ENCODE results near the gene LGMN.

Gene LGMN

GRCh38 chr14:92714739-92715307 is 33.6 kb downstream of the LGMN start:
- peak; percentile 85 for DNase-seq (ENCODE audit: extremely low spot score)
- ChIA-PET CTCF (interaction anchor here (0.7 to 12.3 kb wide), 13 partner anchors 8 to 150 kb away, joined by 3 to 177 read pairs (median 4); no protein-coding TSS in a partner anchor), POLR2A (interaction anchor here (0.6 to 0.8 kb wide), 2 partner anchors 171 to 297 kb away, joined by 3 to 4 read pairs; no protein-coding TSS in a partner anchor)
- peak; percentile 76 for TF ChIP-seq CTCF (IDR thresholded peaks at IDR 0.05; ENCODE audit: control extremely low read depth, extremely low read depth, low read depth, missing control alignments)

- CTCF ChIA-PET: interaction anchor here (0.7 to 12.3 kb wide), 8 partner anchors 9 to 740 kb away, joined by 3 to 177 read pairs (median 6); partner anchors contain the start of gene CPSF2
- no peak for DNase-seq (ENCODE audit: extremely low spot score)
- no peak for TF ChIP-seq CTCF (IDR thresholded peaks at IDR 0.05; ENCODE audit: control extremely low read depth, extremely low read depth, low read depth, missing control alignments)
These were observed 35.8 kb downstream of the LGMN start for GRCh38 chr14:92712654-92713051.

GRCh38 chr14:92711976-92712653 is 36.3 kb downstream of the LGMN start:
- no peak for DNase-seq (ENCODE audit: extremely low spot score)
- no peak for TF ChIP-seq CTCF (IDR thresholded peaks at IDR 0.05; ENCODE audit: control extremely low read depth, extremely low read depth, low read depth, missing control alignments)
- POLR2A ChIA-PET: no interaction called here
- CTCF ChIA-PET: interaction anchor here (0.7 to 12.3 kb wide), 6 partner anchors 9 to 740 kb away, joined by 3 to 177 read pairs (median 6); partner anchors contain the start of gene CPSF2

More at GRCh38 chr14:92712654-92713051, 35.8 kb downstream of the LGMN start:
- POLR2A ChIA-PET: no interaction called here

GRCh38 chr14:92710001-92710341 is 38.5 kb downstream of the LGMN start:
- ChIA-PET POLR2A (interaction anchor here (0.6 kb wide), 2 partner anchors 39 to 89 kb away, joined by 3 to 4 read pairs; partner anchors contain the start of gene LGMN), CTCF (interaction anchor here (12.3 kb wide), 1 partner anchor 75 kb away, joined by 177 read pairs; no protein-coding TSS in a partner anchor)
- no peak for DNase-seq (ENCODE audit: extremely low spot score)
- TF ChIP-seq CTCF (IDR thresholded peaks at IDR 0.05; ENCODE audit: control extremely low read depth, extremely low read depth, low read depth, missing control alignments): no peak

- ChIA-PET CTCF (interaction anchor here (1.4 to 12.3 kb wide), 2 partner anchors 26 to 75 kb away, joined by 3 to 177 read pairs; no protein-coding TSS in a partner anchor), POLR2A (interaction anchor here (0.6 kb wide), 2 partner anchors 39 to 90 kb away, joined by 3 to 4 read pairs; partner anchors contain the start of gene LGMN)
- no peak for DNase-seq (ENCODE audit: extremely low spot score)
- TF ChIP-seq CTCF (IDR thresholded peaks at IDR 0.05; ENCODE audit: control extremely low read depth, extremely low read depth, low read depth, missing control alignments): no peak
These were observed 39.0 kb downstream of the LGMN start for GRCh38 chr14:92709340-92710000.

- ChIA-PET POLR2A (no interaction called here), CTCF (interaction anchor here (0.8 to 12.3 kb wide), 5 partner anchors 9 to 79 kb away, joined by 3 to 177 read pairs (median 4); no protein-coding TSS in a partner anchor)
- DNase-seq (ENCODE audit: extremely low spot score): no peak
- TF ChIP-seq CTCF (IDR thresholded peaks at IDR 0.05; ENCODE audit: control extremely low read depth, extremely low read depth, low read depth, missing control alignments): no peak
These were observed 42.0 kb downstream of the LGMN start for GRCh38 chr14:92706386-92706785.

All from GM10248 (cell line).